NCI-H69 (cell line): Measurements from ENCODE around the gene KRTAP5-5.
A peak's percentile ranks its signal among the peaks of the same experiment; 100 is the strongest.
"Not testable (repeated sequence)": the region's sequence is repeated elsewhere in the genome, so short reads cannot be mapped to it uniquely, and the experiment has no call there.

Experiments used
- DNase-seq: peaks from one replicate; lab custom pipeline; 2025; lab: John Stamatoyannopoulos, UW

Gene KRTAP5-5

DNA sequence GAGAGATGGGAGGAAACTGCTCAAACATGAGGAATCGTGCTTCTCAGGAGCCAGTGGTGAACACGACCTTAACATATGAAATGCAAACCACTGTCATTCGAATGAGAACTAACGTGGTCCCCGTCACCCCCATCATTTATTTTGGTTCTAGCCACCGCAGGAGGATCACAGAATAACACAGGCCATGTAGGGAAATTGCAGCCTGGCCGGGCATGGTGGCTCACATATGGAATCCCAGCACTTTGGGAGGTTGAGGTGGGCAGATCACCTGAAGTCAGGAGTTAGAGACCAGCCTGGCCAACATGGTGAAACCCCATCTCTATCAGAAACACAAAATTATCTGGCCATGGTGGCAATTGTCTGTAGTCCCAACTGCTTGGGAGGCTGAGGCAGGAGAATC is 27.1 kb downstream of the KRTAP5-5 start:
- no peak for DNase-seq

DNA sequence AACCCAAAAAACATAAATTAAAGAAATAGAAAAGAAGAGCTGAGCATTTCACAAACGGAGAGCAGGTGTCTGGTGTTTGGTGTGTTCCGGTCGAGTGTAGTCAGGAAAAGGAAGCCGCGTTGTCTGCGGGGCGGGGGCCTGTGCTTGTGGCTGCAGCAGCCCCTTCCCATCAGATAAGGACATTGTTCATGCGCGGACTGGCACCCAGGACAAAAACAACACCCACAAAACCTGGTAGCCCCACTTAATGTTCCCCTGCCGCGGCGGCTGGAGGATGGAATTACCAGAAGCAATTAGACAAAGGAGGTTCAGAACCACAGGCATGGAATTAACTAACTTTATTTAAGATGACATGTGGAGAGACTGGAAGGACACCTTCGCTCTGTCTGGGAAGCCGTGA is 29.9 kb downstream of the KRTAP5-5 start:
- DNase-seq = no peak

- DNase-seq = no peak
Measured at GRCh38 chr11:1660111-1660867, 30.7 kb downstream of the KRTAP5-5 start.

- not testable (repeated sequence) for DNase-seq
Measured at GRCh38 chr11:1661454-1662269, 32.1 kb downstream of the KRTAP5-5 start.

DNA sequence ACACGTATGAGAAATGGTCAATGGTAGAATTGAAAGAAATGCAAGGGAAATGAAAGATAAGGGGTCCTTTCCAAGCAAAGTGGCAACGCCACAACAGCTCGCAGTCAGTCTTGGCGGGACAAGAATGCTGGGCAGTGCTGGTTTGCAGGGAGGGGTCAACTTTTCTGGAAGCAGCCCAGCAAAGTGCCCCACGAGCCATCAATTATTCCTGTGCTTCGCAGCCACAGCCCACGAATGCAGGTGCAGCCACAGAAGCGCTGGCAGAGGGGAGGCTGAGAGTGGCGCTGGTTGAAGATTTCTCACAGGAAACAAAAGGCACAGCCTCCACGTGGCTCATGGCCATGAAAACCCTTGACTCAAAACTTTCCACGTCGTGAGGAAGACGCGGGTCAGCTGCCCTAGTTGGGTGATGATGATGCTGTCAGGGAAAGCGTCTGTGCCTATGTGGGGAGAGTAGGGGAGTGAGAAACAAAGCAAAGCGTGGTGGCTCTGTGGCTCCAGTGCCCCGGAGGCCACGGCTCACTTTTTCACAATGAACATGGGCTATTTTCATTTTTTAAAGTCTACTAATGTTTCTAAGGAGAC is 33.2 kb downstream of the KRTAP5-5 start:
- DNase-seq = not testable (repeated sequence)

DNA sequence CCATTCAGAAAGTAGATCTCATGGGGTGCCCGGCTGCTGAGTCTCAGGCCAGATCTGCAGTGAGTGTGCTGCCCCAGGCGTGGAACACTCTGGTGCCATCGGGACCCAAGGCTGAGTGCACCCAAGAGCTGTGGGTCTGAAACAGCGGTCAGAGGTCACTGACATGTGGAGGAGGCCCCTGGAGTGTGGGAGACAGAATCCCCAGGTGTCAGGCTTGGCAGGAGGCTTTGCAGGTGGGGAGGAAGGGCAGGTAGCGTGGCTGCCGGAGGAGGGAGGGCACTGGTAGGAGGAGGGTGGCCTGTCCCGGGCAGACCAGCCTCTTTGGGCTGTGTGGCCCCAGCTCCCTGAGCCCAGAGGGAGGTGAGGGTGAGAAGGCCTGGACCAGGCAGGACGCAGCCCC is 35.7 kb downstream of the KRTAP5-5 start:
- DNase-seq = no peak

- no peak for DNase-seq
Measured at GRCh38 chr11:1667121-1667850, 37.7 kb downstream of the KRTAP5-5 start.

DNA sequence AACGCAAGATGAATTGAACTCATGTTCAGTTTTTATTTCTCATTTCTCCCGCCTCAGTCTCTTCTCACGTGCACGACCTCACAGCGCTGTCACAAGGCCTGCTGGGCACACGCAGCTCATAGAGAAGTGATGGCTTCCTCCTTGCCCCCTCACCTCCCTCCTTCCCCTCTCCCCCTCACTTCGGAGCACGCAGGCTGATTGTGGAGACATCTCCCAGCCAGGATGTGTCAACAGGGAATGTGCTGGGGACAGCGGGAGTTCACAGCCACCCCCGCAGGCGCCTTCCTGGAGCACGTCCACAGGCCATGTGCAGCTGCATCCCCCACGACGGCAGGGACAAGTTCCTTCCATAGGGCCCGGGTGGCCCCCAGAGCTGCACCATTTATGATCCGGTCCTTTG is 38.3 kb downstream of the KRTAP5-5 start:
- DNase-seq = peak; percentile 27

- DNase-seq = no peak
Measured at GRCh38 chr11:1668911-1669473, 39.4 kb downstream of the KRTAP5-5 start.

- no peak for DNase-seq
Measured at GRCh38 chr11:1669546-1670218, 40.1 kb downstream of the KRTAP5-5 start.

DNA sequence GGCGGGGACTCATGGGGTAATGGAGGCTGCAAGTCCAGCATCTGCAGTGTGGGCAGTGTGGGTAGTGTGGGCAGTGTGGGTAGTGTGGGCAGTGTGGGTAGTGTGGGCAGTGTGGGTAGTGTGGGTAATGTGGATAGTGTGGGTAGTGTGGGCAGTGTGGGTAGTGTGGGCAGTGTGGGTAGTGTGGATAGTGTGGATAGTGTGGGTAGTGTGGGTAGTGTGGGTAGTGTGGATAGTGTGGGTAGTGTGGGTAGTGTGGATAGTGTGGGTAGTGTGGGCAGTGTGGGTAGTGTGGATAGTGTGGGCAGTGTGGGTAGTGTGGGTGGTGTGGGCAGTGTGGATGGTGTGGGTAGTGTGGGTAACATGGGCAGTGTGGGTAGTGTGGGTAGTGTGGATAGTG is 40.9 kb downstream of the KRTAP5-5 start:
- not testable (repeated sequence) for DNase-seq

DNA sequence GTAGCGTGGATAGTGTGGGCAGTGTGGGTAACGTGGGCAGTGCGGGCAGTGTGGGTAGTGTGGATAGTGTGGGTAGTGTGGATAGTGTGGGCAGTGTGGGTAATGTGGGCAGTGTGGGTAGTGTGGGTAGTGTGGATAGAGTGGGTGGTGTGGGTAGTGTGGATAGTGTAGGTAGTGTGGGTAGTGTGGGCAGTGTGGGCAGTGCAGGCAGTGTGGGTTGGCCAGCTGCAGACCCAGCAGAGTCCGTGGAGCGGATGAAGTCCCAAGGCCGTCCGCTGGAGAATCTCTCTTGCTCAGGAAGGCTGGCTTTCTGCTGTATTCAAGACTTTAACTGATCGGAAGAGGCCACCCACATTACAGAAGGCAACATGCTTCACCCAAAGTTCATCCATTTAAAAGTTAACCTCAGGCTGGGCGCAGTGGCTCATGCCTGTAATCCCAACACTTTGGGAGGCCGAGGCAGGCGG is 41.4 kb downstream of the KRTAP5-5 start:
- DNase-seq = no peak

GRCh38 chr11:1671658-1672057 is 42.1 kb downstream of the KRTAP5-5 start:
- no peak for DNase-seq

DNA sequence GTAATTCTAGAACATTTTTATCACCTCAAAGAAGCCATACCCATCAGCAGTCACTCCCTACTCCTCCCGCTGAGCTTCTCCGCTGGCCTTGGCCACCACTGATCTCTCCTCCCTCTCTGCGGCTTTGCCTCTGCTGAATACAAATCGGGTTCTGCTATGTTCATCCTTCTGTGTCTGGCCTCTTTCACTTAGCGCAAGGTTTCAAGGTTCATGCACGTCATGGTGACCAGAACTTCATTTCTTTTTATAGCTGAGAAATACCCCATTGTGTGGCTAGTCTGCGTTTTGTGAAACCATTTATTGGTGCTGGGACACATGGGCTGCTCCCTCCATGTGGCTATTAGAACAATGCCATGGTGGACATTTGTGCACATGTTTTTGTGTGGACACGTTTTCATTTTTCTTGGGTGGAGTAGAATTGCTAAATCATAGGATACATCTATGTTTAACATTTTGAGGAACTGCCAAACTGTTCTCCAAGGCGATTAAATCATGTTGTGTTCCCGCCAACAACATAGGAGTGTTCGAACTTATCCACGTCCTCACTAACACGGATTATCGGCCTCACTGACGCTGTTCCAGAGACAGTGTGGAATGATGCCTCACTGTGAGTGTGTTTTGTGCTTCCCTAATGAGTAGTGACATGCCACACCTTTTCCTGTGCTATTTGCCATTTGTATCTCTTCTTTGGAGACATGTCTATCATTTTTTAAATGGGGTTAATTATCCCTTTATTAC is 43.2 kb downstream of the KRTAP5-5 start:
- DNase-seq = no peak

GRCh38 chr11:1673446-1674172 is 44.0 kb downstream of the KRTAP5-5 start:
- no peak for DNase-seq

DNA sequence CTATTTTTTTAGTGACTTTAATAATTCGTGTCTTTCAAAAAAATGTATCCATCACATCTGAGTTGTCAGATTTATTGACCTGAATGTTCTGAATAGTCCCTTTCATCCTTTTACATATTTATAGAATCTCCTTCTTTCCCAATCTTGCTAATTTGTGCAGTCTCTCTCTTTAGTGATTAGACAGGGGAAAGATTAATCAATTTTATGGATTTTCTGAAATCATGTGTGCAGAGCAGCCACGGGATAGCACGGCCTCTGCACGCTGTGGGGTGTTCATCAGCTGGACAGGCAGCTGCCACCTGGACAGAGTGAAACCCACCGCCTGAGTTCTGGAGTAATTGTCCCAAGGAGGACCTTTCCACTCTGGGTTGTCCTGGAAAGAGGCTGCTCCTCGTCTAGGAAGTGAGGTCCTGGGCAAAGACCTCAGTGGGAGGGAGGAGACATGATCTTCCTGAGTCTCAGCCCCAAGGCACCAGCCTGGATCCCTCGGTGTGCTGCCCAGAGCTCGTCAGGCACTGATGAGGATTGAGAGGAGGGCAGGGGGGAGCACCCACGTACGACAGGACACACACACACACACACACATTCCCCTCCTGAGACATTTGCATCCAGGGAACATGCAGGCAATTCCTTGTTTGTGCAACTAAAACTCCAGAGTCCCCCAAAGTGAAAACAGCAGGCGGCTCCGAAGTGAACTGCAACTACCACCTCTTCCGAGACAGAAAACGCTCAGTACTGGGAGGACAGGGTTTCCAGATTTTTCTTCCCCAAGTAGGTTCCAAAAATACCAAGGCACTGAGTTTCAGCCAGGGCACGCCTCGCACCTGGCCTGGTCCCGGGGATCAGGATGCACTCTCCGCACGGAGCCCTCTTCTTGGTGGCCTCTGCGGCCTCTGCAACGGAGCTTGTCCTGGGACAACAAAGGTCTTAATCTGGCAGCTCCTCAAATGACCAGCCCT is 44.9 kb downstream of the KRTAP5-5 start:
- no peak for DNase-seq

- no peak for DNase-seq
Measured at GRCh38 chr11:1675536-1676228, 46.1 kb downstream of the KRTAP5-5 start.

GRCh38 chr11:1676229-1676740 is 46.7 kb downstream of the KRTAP5-5 start:
- no peak for DNase-seq
